ENCODE measurements around the gene CACNB3. TPM values are rescaled to one million over a fixed set of nuclear protein-coding genes. Genes with fewer than 3 reads are reported as not detected.

Gene CACNB3
- total and polyA plus RNA-seq, 2 of the 13 experiments (the other 11 are each of a cell fraction or from before 2014, with no cell fraction given), result 0.29 to 0.54 TPM

DNA sequence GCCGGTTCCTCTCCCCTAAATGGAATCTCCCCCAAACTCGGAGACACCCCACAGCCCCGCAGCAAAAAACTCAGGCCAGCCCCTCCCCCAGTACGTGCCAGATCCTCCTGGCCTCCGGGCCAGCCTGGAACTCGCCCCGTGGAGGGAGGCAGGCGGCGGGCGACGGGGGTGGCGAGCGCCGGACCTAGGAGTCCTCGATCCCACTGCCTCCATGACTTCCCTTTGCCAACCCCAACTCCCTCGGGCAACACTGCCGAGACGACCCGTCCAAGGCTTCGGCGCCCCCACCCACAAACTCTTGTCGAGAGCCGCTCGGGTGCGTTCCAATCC lies 29.8 kb upstream of the CACNB3 start (continued):
- TF ChIP-seq ZNF768 (CRISPR knock-in tag; IDR thresholded peaks at IDR 0.05) (peak; percentile 5; the same call in 1 of the 2 replicates), NR0B2 (CRISPR knock-in tag; IDR thresholded peaks at IDR 0.05) (0 out of 2 replicates have a peak, but pooled peaks have one; percentile 22), CSRNP2 (CRISPR knock-in tag; conservative IDR thresholded peaks at IDR 0.05; ENCODE audit: low read depth) (no peak), RORA (CRISPR knock-in tag; IDR thresholded peaks at IDR 0.05) (no peak), PRDM4 (CRISPR knock-in tag; IDR thresholded peaks at IDR 0.05; ENCODE audit: borderline replicate concordance) (no peak), CENPT (CRISPR knock-in tag; IDR thresholded peaks at IDR 0.05; ENCODE audit: low read depth) (no peak), ZFP36L1 (CRISPR knock-in tag; IDR thresholded peaks at IDR 0.05) (no peak), ZNF678 (CRISPR knock-in tag; IDR thresholded peaks at IDR 0.05) (no peak), MLLT10 (CRISPR knock-in tag; IDR thresholded peaks at IDR 0.05) (no peak), ZNF780A (CRISPR knock-in tag; IDR thresholded peaks at IDR 0.05) (no peak), PHF5A (CRISPR knock-in tag; IDR thresholded peaks at IDR 0.05; ENCODE audit: low read depth, unreplicated experiment) (no peak), DR1 (CRISPR knock-in tag; IDR thresholded peaks at IDR 0.05) (0 out of 2 replicates have a peak, but pooled peaks have one; percentile 20), ZNF513 (CRISPR knock-in tag; conservative IDR thresholded peaks at IDR 0.05) (no peak), ZNF691 (CRISPR knock-in tag; IDR thresholded peaks at IDR 0.05; ENCODE audit: borderline replicate concordance, low read depth) (no peak)
- TF ChIP-seq, protein P1, sequence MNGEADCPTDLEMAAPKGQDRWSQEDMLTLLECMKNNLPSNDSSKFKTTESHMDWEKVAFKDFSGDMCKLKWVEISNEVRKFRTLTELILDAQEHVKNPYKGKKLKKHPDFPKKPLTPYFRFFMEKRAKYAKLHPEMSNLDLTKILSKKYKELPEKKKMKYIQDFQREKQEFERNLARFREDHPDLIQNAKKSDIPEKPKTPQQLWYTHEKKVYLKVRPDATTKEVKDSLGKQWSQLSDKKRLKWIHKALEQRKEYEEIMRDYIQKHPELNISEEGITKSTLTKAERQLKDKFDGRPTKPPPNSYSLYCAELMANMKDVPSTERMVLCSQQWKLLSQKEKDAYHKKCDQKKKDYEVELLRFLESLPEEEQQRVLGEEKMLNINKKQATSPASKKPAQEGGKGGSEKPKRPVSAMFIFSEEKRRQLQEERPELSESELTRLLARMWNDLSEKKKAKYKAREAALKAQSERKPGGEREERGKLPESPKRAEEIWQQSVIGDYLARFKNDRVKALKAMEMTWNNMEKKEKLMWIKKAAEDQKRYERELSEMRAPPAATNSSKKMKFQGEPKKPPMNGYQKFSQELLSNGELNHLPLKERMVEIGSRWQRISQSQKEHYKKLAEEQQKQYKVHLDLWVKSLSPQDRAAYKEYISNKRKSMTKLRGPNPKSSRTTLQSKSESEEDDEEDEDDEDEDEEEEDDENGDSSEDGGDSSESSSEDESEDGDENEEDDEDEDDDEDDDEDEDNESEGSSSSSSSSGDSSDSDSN (CRISPR knock-in tag; IDR thresholded peaks at IDR 0.05), result peak; percentile 47; the same call in 1 of the 2 replicates
